Inflammatory macrophage treated with lipopolysaccharide for 1 hour (primary cell): ENCODE data around the gene TNFSF12.

ENCODE experiments used
- DNase-seq, 2 donors: peaks; one replicate each; pipeline ENCODE4 v3.0.0-alpha.2; 2020 to 2022

Gene TNFSF12

GRCh38 chr17:7544911-7545310, 3.9 kb upstream of the TNFSF12 start:
- no peak for DNase-seq

- no peak for DNase-seq
Measured at GRCh38 chr17:7549401-7550055, 670 bp downstream of the TNFSF12 start.

- DNase-seq = no peak
Measured at GRCh38 chr17:7550344-7550743, 1.5 kb downstream of the TNFSF12 start.

- DNase-seq = no peak
Measured at GRCh38 chr17:7551396-7551795, 2.5 kb downstream of the TNFSF12 start.

GRCh38 chr17:7552621-7553051, 3.8 kb downstream of the TNFSF12 start:
- peak; percentile 74 to 89 for DNase-seq

GRCh38 chr17:7553356-7553755, 4.5 kb downstream of the TNFSF12 start:
- DNase-seq = no peak

GRCh38 chr17:7555320-7555948, 6.6 kb downstream of the TNFSF12 start:
- DNase-seq = no peak

GRCh38 chr17:7556627-7557026, 7.8 kb downstream of the TNFSF12 start:
- DNase-seq = no peak

- no peak for DNase-seq
Measured at GRCh38 chr17:7557147-7557764, 8.4 kb downstream of the TNFSF12 start.

- DNase-seq = peak; percentile 64 to 74
Measured at GRCh38 chr17:7557775-7558543, 9.1 kb downstream of the TNFSF12 start.

GRCh38 chr17:7558544-7559319, 9.9 kb downstream of the TNFSF12 start, which contains the start of gene TNFSF13:
TNFSF13 (plus strand) TSS chr17:7558750; CDS start chr17:7559040, 290 bp downstream.
- peak; percentile 29 to 33 for DNase-seq

- peak in 1 of 2 donors; percentile 5 for DNase-seq
Measured at GRCh38 chr17:7559320-7560171, 10.7 kb downstream of the TNFSF12 start.

GRCh38 chr17:7560172-7561027, 11.5 kb downstream of the TNFSF12 start:
- peak in 1 of 2 donors; percentile 68 for DNase-seq

- peak; percentile 68 to 90 for DNase-seq
Measured at GRCh38 chr17:7561028-7561575, 12.2 kb downstream of the TNFSF12 start.

- peak; percentile 84 to 90 for DNase-seq
Measured at GRCh38 chr17:7561589-7562207, 12.8 kb downstream of the TNFSF12 start, which contains the start of gene SENP3. SENP3 (plus strand) TSS chr17:7561919; CDS start chr17:7563077, 1,158 bp downstream.

GRCh38 chr17:7562208-7562605, 13.3 kb downstream of the TNFSF12 start:
- DNase-seq = no peak

- no peak for DNase-seq
Measured at GRCh38 chr17:7563115-7563869, 14.4 kb downstream of the TNFSF12 start.

- peak; percentile 71 to 72 for DNase-seq
Measured at GRCh38 chr17:7569571-7569970, 20.7 kb downstream of the TNFSF12 start.

- DNase-seq = no peak
Measured at GRCh38 chr17:7570351-7570750, 21.5 kb downstream of the TNFSF12 start.
